Daoy (cell line): Measurements from ENCODE around the gene RASSF4. TPM values are rescaled to one million over a fixed set of nuclear protein-coding genes. Genes with fewer than 3 reads are reported as not detected.
A peak's percentile ranks its signal among the peaks of the same experiment; 100 is the strongest.

Source experiments
- DNase-seq: peaks from one replicate; pipeline ENCODE4 v3.0.0-alpha.2; 2015; ENCODE audit warnings: low read depth
- total RNA-seq: library from RNA; depleted of rRNA; stranded (reverse); fragments of >200 nt; shearing (Covaris generic); gene quantifications from 2 replicates; pipeline ENCODE4 v1.2.3, GENCODE V29; 2014

RASSF4 gene
- total RNA-seq, 1 experiment from 2014 or later = 0.57 TPM

- DNase-seq = no peak
These were observed 31.1 kb upstream of the RASSF4 start for GRCh38 chr10:44928462-44928861.

- DNase-seq = no peak
These were observed 30.0 kb upstream of the RASSF4 start for GRCh38 chr10:44929356-44930255.

- DNase-seq = no peak
These were observed 28.5 kb upstream of the RASSF4 start for GRCh38 chr10:44930904-44931620.

- DNase-seq = no peak
These were observed 27.7 kb upstream of the RASSF4 start for GRCh38 chr10:44931621-44932516.

- peak; percentile 78 for DNase-seq
These were observed 26.8 kb upstream of the RASSF4 start for GRCh38 chr10:44932517-44933450.

GRCh38 chr10:44933451-44934321 is 25.9 kb upstream of the RASSF4 start:
- no peak for DNase-seq

- no peak for DNase-seq
These were observed 25.0 kb upstream of the RASSF4 start for GRCh38 chr10:44934416-44935200.

GRCh38 chr10:44935201-44935965 is 24.2 kb upstream of the RASSF4 start:
- peak; percentile 74 for DNase-seq

GRCh38 chr10:44935966-44936295 is 23.7 kb upstream of the RASSF4 start:
- DNase-seq = no peak

GRCh38 chr10:44936314-44936975 is 23.2 kb upstream of the RASSF4 start:
- no peak for DNase-seq

- DNase-seq = no peak
These were observed 22.2 kb upstream of the RASSF4 start for GRCh38 chr10:44937196-44938005.

- no peak for DNase-seq
These were observed 20.6 kb upstream of the RASSF4 start for GRCh38 chr10:44938956-44939355.

GRCh38 chr10:44939691-44940401 is 19.8 kb upstream of the RASSF4 start:
- DNase-seq = no peak

- no peak for DNase-seq
These were observed 15.2 kb upstream of the RASSF4 start for GRCh38 chr10:44944354-44944753.

GRCh38 chr10:44946205-44946604 is 13.4 kb upstream of the RASSF4 start:
- no peak for DNase-seq
